Testis (tissue), 3 donors: ENCODE results near the gene PITRM1. TPM values are rescaled to one million over a fixed set of nuclear protein-coding genes. Genes with fewer than 3 reads are reported as not detected.

Experiments
- DNase-seq: peaks from one replicate; pipeline ENCODE4 v3.0.0-alpha.2; 2019
- H3K27ac ChIP-seq, 2 donors: fragments of 200-600 bp; sonication (generic); one replicate each; pipeline ENCODE4 v1.5.1; 2019
- H3K27me3 ChIP-seq: fragments of 200-600 bp; sonication (generic); one replicate; pipeline ENCODE4 v1.5.1; 2019
- H3K36me3 ChIP-seq: fragments of 200-600 bp; sonication (generic); one replicate; pipeline ENCODE4 v1.5.1; 2017; ENCODE audit warnings: low read depth; ENCODE audit errors: missing control alignments
- H3K4me1 ChIP-seq: fragments of 200-600 bp; sonication (generic); one replicate; pipeline ENCODE4 v1.5.1; 2019
- H3K4me3 ChIP-seq, 2 donors: fragments of 200-600 bp; sonication (generic); one replicate each; pipeline ENCODE4 v1.5.1; 2017 to 2019
- H3K9me3 ChIP-seq: fragments of 200-600 bp; sonication (generic); one replicate; pipeline ENCODE4 v1.5.1; 2017
- CTCF ChIP-seq, 3 experiments: fragments of 450-650 bp in 2 of 3; fragments of 200-600 bp in 1 of 3; sonication (generic) in 1 of 3; IDR thresholded peaks; one replicate each; pipeline ENCODE4 v1.5.1; 2016 to 2019; ENCODE audit warnings: antibody characterized with exemption in 3 of 3, mild to moderate bottlenecking in 2 of 3, moderate library complexity in 1 of 3
- POLR2A ChIP-seq: fragments of 450-650 bp; IDR thresholded peaks from one replicate; pipeline ENCODE4 v1.6.1; 2017; ENCODE audit warnings: antibody characterized with exemption, mild to moderate bottlenecking, moderate library complexity
- WGBS, 2 donors: methylation state at CpG; one replicate each; pipeline ENCODE4 v1.1.5; 2018; 5-methylcytosine and 5-hydroxymethylcytosine counted together
- intact Hi-C: fragments of 100-400 bp; cut with DNase I; formaldehyde crosslinking; loops from one replicate; pipeline ENCODE4 v1.15.1; 2023; ENCODE audit warnings: low total_unique reads
- polyA plus RNA-seq: library from polyadenylated mRNA; stranded (reverse); fragments of 350-450 nt; fragmentation: Illumina TruSeq; extraction: RNeasy Lipid Tissue Mini Kit (QIAGEN cat#74804); gene quantifications from one replicate; pipeline ENCODE4 v1.2.3, GENCODE V29; 2014; ENCODE audit warnings: low read depth, low replicate concordance; ENCODE audit not compliant: insufficient read depth
- total RNA-seq, 2 donors: library from RNA; depleted of rRNA; stranded (reverse); fragments of >200 nt; gene quantifications; one replicate each; pipeline ENCODE4 v1.2.3, GENCODE V29; 2016

PITRM1 gene
- total and polyA plus RNA-seq, 3 donors from 2014 or later = 109 to 162 (median 125) TPM

- H3K36me3 ChIP-seq = no peaks in the 10 kb centered on the region
- H3K4me1 ChIP-seq = no peaks in the 10 kb centered on the region
- H3K4me3 ChIP-seq = no peak overlapping the region
- no peak for DNase-seq
- intact Hi-C loops = no loop called here
- H3K27me3 ChIP-seq = no peaks in the 10 kb centered on the region
- WGBS, 2 donors = 95 to 97% methylated on average over 31 of the region's 31 CpGs
- no peak overlapping the region for H3K27ac ChIP-seq
- TF ChIP-seq CTCF (IDR thresholded peaks at IDR 0.05) = no peak
- no peaks in the 10 kb centered on the region for H3K9me3 ChIP-seq
These were observed 71.5 kb downstream of the PITRM1 start for GRCh38 chr10:3100856-3101640.

- intact Hi-C loops = no loop called here
- Histone ChIP-seq H3K27ac (no peak overlapping the region), H3K9me3 (no peaks in the 10 kb centered on the region), H3K4me3 (no peak overlapping the region), H3K36me3 (no peaks in the 10 kb centered on the region), H3K27me3 (no peaks in the 10 kb centered on the region), H3K4me1 (no peaks in the 10 kb centered on the region)
- no peak for DNase-seq
- WGBS, 2 donors = 93 to 96% methylated on average over 19 of the region's 19 CpGs
- TF ChIP-seq CTCF (IDR thresholded peaks at IDR 0.05) (no peak), POLR2A (no peak)
These were observed 72.3 kb downstream of the PITRM1 start for GRCh38 chr10:3100093-3100792.

GRCh38 chr10:3099291-3100092 lies 73.1 kb downstream of the PITRM1 start:
- intact Hi-C loops = no loop called here
- Histone ChIP-seq H3K27me3 (no peaks in the 10 kb centered on the region), H3K27ac (no peak overlapping the region), H3K4me1 (peaks cover 4% of the 10 kb centered on the region), H3K36me3 (no peaks in the 10 kb centered on the region), H3K9me3 (no peaks in the 10 kb centered on the region), H3K4me3 (no peak overlapping the region)
- 81 to 88% methylated on average over 22 of the region's 22 CpGs for WGBS, 2 donors
- no peak for TF ChIP-seq CTCF (IDR thresholded peaks at IDR 0.05)
- TF ChIP-seq POLR2A = no peak
- DNase-seq = no peak

GRCh38 chr10:3098689-3099088 lies 73.9 kb downstream of the PITRM1 start:
- H3K4me1 ChIP-seq = peaks cover 4% of the 10 kb centered on the region
- TF ChIP-seq CTCF (IDR thresholded peaks at IDR 0.05) = no peak
- TF ChIP-seq POLR2A = no peak

More at GRCh38 chr10:3098689-3099088, 73.9 kb downstream of the PITRM1 start:
- no peak overlapping the region for H3K4me3 ChIP-seq
- no peaks in the 10 kb centered on the region for H3K9me3 ChIP-seq
- intact Hi-C loops = no loop called here
- no peaks in the 10 kb centered on the region for H3K27me3 ChIP-seq
- no peak overlapping the region for H3K27ac ChIP-seq
- DNase-seq = no peak
- WGBS, 2 donors = 82 to 83% methylated on average over 11 of the region's 11 CpGs
- H3K36me3 ChIP-seq = no peaks in the 10 kb centered on the region
